H1 (cell line): ENCODE measurements around the gene ARID2. TPM values are rescaled to one million over a fixed set of nuclear protein-coding genes. Genes with fewer than 3 reads are reported as not detected.

ENCODE experiments used
- CHD1 ChIP-seq: IDR thresholded peaks from 2 replicates; pipeline ENCODE4 v1.6.1; 2012; ENCODE audit warnings: low read depth, low read length, improper control_type of control experiment
- CTBP2 ChIP-seq: IDR thresholded peaks from 2 replicates; pipeline ENCODE4 v1.7.0; 2011; ENCODE audit warnings: borderline replicate concordance, mild to moderate bottlenecking, moderate library complexity, mixed read lengths, low read length; ENCODE audit not compliant: insufficient read depth, insufficient read length
- FOSL1 ChIP-seq: IDR thresholded peaks from 2 replicates; pipeline ENCODE4 v1.6.1; 2011; ENCODE audit warnings: mild to moderate bottlenecking, low read depth, low read length, moderate library complexity; ENCODE audit not compliant: insufficient read depth
- HDAC2 ChIP-seq, 2 experiments: fragments of 300-600 bp in 1 of 2; sonication (generic) in 1 of 2; IDR thresholded peaks; 2 replicates each; pipeline ENCODE4 v1.6.1; 2011 to 2012; ENCODE audit warnings: low read depth in 2 of 2, low read length in 2 of 2, mild to moderate bottlenecking in 2 of 2, moderate library complexity in 2 of 2, borderline replicate concordance in 1 of 2, inconsistent platforms in 1 of 2
- KDM1A ChIP-seq: fragments of 200-600, 300-600 bp; sonication (generic); IDR thresholded peaks from 2 replicates; pipeline ENCODE4 v1.7.1; 2016; ENCODE audit warnings: mild to moderate bottlenecking, low read length, borderline replicate concordance
- POLR2A ChIP-seq, 2 experiments: IDR thresholded peaks; 1 replicate in 1 of 2; 2 replicates in 1 of 2; pipeline ENCODE4 v1.6.1; 2011; ENCODE audit warnings: low read depth in 2 of 2, low read length in 2 of 2, mild to moderate bottlenecking in 2 of 2; ENCODE audit errors: control extremely low read depth in 1 of 2
- RNF2 ChIP-seq: fragments of 200-900, 300-1000 bp; sonication (generic); IDR thresholded peaks from 2 replicates; pipeline ENCODE4 v1.7.1; 2016; ENCODE audit warnings: borderline replicate concordance, low read depth, mild to moderate bottlenecking, antibody characterized with exemption, low read length; ENCODE audit not compliant: poor library complexity, severe bottlenecking; ENCODE audit errors: missing control alignments
- SIX5 ChIP-seq: IDR thresholded peaks from 2 replicates; pipeline ENCODE4 v1.6.1; 2011; ENCODE audit warnings: mild to moderate bottlenecking, low read depth, low read length
- TCF12 ChIP-seq: IDR thresholded peaks from 2 replicates; pipeline ENCODE4 v1.6.1; 2011; ENCODE audit warnings: low read depth, mild to moderate bottlenecking, low read length
- polyA plus RNA-seq, 7 experiments: library from polyadenylated mRNA; depleted of rRNA in 3 of 7; stranded (reverse) in 5 of 7; unstranded in 2 of 7; fragments of >200 nt in 5 of 7; fragments of 200-250 nt in 2 of 7; gene quantifications; 1 replicate in 5 of 7; 2 replicates in 1 of 7; 4 replicates in 1 of 7; pipeline versions ENCODE4 v1.2.1 to v1.2.3, GENCODE V29; 2011 to 2013; ENCODE audit warnings: missing spikeins in 2 of 7, mixed read lengths in 2 of 7
- total RNA-seq: library from RNA; stranded (reverse); fragmentation: NEBNext Ultra II Directional; extraction: Animal tissue kit (Norgen Biotek cat#: 25700); gene quantifications from 2 replicates; pipeline ENCODE4 v1.2.1, GENCODE V29; 2021
- TF ChIP-seq, protein P1 (sequence below): fragments of 300-600 bp; sonication (generic); IDR thresholded peaks from 2 replicates; pipeline ENCODE4 v1.7.1; 2012; ENCODE audit warnings: low read length, moderate library complexity, mild to moderate bottlenecking, inconsistent platforms; ENCODE audit not compliant: insufficient replicate concordance

Gene ARID2
- total and polyA plus RNA-seq, 2 of the 8 experiments (the other 6 are each of a cell fraction or from before 2014, with no cell fraction given): 32.0 to 45.2 TPM

DNA sequence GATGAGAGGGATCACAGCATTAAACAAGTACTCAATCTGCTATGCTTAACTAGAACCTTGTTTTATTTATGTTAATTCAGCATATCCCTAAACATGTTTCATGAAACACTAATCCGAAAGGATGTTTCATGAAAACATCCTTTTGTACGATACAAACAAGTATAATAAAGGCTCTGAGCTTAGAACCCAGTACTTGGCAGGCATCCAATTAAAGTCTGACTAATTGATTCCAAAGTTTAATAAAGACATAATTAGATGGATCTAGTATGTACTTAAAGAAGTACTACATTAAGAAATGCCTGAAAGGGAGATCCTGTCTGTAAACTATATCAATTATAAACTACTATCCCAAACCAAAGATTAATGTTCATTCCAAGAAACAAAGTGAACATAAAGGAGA is 209.1 kb downstream of the ARID2 start (continued):
- TF ChIP-seq, protein P1, sequence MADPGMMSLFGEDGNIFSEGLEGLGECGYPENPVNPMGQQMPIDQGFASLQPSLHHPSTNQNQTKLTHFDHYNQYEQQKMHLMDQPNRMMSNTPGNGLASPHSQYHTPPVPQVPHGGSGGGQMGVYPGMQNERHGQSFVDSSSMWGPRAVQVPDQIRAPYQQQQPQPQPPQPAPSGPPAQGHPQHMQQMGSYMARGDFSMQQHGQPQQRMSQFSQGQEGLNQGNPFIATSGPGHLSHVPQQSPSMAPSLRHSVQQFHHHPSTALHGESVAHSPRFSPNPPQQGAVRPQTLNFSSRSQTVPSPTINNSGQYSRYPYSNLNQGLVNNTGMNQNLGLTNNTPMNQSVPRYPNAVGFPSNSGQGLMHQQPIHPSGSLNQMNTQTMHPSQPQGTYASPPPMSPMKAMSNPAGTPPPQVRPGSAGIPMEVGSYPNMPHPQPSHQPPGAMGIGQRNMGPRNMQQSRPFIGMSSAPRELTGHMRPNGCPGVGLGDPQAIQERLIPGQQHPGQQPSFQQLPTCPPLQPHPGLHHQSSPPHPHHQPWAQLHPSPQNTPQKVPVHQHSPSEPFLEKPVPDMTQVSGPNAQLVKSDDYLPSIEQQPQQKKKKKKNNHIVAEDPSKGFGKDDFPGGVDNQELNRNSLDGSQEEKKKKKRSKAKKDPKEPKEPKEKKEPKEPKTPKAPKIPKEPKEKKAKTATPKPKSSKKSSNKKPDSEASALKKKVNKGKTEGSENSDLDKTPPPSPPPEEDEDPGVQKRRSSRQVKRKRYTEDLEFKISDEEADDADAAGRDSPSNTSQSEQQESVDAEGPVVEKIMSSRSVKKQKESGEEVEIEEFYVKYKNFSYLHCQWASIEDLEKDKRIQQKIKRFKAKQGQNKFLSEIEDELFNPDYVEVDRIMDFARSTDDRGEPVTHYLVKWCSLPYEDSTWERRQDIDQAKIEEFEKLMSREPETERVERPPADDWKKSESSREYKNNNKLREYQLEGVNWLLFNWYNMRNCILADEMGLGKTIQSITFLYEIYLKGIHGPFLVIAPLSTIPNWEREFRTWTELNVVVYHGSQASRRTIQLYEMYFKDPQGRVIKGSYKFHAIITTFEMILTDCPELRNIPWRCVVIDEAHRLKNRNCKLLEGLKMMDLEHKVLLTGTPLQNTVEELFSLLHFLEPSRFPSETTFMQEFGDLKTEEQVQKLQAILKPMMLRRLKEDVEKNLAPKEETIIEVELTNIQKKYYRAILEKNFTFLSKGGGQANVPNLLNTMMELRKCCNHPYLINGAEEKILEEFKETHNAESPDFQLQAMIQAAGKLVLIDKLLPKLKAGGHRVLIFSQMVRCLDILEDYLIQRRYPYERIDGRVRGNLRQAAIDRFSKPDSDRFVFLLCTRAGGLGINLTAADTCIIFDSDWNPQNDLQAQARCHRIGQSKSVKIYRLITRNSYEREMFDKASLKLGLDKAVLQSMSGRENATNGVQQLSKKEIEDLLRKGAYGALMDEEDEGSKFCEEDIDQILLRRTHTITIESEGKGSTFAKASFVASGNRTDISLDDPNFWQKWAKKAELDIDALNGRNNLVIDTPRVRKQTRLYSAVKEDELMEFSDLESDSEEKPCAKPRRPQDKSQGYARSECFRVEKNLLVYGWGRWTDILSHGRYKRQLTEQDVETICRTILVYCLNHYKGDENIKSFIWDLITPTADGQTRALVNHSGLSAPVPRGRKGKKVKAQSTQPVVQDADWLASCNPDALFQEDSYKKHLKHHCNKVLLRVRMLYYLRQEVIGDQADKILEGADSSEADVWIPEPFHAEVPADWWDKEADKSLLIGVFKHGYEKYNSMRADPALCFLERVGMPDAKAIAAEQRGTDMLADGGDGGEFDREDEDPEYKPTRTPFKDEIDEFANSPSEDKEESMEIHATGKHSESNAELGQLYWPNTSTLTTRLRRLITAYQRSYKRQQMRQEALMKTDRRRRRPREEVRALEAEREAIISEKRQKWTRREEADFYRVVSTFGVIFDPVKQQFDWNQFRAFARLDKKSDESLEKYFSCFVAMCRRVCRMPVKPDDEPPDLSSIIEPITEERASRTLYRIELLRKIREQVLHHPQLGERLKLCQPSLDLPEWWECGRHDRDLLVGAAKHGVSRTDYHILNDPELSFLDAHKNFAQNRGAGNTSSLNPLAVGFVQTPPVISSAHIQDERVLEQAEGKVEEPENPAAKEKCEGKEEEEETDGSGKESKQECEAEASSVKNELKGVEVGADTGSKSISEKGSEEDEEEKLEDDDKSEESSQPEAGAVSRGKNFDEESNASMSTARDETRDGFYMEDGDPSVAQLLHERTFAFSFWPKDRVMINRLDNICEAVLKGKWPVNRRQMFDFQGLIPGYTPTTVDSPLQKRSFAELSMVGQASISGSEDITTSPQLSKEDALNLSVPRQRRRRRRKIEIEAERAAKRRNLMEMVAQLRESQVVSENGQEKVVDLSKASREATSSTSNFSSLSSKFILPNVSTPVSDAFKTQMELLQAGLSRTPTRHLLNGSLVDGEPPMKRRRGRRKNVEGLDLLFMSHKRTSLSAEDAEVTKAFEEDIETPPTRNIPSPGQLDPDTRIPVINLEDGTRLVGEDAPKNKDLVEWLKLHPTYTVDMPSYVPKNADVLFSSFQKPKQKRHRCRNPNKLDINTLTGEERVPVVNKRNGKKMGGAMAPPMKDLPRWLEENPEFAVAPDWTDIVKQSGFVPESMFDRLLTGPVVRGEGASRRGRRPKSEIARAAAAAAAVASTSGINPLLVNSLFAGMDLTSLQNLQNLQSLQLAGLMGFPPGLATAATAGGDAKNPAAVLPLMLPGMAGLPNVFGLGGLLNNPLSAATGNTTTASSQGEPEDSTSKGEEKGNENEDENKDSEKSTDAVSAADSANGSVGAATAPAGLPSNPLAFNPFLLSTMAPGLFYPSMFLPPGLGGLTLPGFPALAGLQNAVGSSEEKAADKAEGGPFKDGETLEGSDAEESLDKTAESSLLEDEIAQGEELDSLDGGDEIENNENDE: no peak
- no peak for TF ChIP-seq HDAC2 (IDR thresholded peaks at IDR 0.05; ENCODE audit: borderline replicate concordance in 1 of 2, low read depth in 2 of 2, low read length in 2 of 2)
- TF ChIP-seq KDM1A: no peak
- no peak for TF ChIP-seq POLR2A (IDR thresholded peaks at IDR 0.05; ENCODE audit: control extremely low read depth in 1 of 2, low read depth in 2 of 2, low read length in 2 of 2)
- no peak for TF ChIP-seq SIX5
- no peak for TF ChIP-seq RNF2
- TF ChIP-seq TCF12: no peak
- TF ChIP-seq CTBP2: no peak
- no peak for TF ChIP-seq CHD1
- no peak for TF ChIP-seq FOSL1
